ENCODE data around the gene RPUSD4.
A peak's percentile ranks its signal among the peaks of the same experiment; 100 is the strongest.
"Not testable (repeated sequence)": the region's sequence is repeated elsewhere in the genome, so short reads cannot be mapped to it uniquely, and the experiment has no call there.

Gene RPUSD4, protein sequence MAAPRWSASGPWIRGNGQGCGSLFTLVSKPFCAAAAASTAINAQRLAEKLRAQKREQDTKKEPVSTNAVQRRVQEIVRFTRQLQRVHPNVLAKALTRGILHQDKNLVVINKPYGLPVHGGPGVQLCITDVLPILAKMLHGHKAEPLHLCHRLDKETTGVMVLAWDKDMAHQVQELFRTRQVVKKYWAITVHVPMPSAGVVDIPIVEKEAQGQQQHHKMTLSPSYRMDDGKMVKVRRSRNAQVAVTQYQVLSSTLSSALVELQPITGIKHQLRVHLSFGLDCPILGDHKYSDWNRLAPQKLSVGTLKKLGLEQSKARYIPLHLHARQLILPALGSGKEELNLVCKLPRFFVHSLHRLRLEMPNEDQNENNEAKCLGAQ

GRCh38 chr11:126211236-126212088 is at the start of gene RPUSD4, which contains the start of gene FAM118B:
Gene RPUSD4, minus strand, starts transcription at chr11:126211650. Its CDS starts 12 bp downstream, at chr11:126211638.
Gene FAM118B, plus strand, starts transcription at chr11:126211782. Its CDS starts 23,220 bp downstream, at chr11:126235002.
- Mint-ChIP-seq H3K4me3 (peak within 1 kb of the TSS; percentile 97), H3K27me3 (no peaks in the 10 kb centered on the region), H3K36me3 (ENCODE audit: low read depth) (peaks cover 22% of the 10 kb centered on the region), H3K4me1 (peaks cover 44% of the 10 kb centered on the region), H3K27ac (peak within 1 kb of the TSS; percentile 94), H3K9me3 (no peaks in the 10 kb centered on the region)
- ATAC-seq (peak; percentile 96), DNase-seq (peak; percentile 99)

- H3K27ac Mint-ChIP-seq = no peak overlapping the region
- peaks cover 30% of the 10 kb centered on the region for H3K36me3 Mint-ChIP-seq (ENCODE audit: low read depth)
- no peaks in the 10 kb centered on the region for H3K27me3 Mint-ChIP-seq
- no peak overlapping the region for H3K4me3 Mint-ChIP-seq
- H3K9me3 Mint-ChIP-seq = no peaks in the 10 kb centered on the region
- ATAC-seq (no peak), DNase-seq (no peak)
- H3K4me1 Mint-ChIP-seq = no peaks in the 10 kb centered on the region
Measured at GRCh38 chr11:126257764-126258163, 46.3 kb upstream of the RPUSD4 start.

- peaks cover 29% of the 10 kb centered on the region for H3K36me3 Mint-ChIP-seq (ENCODE audit: low read depth)
- H3K27ac Mint-ChIP-seq = no peak overlapping the region
- ATAC-seq = no peak
- H3K9me3 Mint-ChIP-seq = no peaks in the 10 kb centered on the region
- H3K4me1 Mint-ChIP-seq = no peaks in the 10 kb centered on the region
- no peak for DNase-seq
- H3K27me3 Mint-ChIP-seq = no peaks in the 10 kb centered on the region
- no peak overlapping the region for H3K4me3 Mint-ChIP-seq
Measured at GRCh38 chr11:126257144-126257543, 45.7 kb upstream of the RPUSD4 start.

- H3K36me3 Mint-ChIP-seq (ENCODE audit: low read depth) = peaks cover 27% of the 10 kb centered on the region
Measured at GRCh38 chr11:126256216-126256615, 44.8 kb upstream of the RPUSD4 start.

DNA sequence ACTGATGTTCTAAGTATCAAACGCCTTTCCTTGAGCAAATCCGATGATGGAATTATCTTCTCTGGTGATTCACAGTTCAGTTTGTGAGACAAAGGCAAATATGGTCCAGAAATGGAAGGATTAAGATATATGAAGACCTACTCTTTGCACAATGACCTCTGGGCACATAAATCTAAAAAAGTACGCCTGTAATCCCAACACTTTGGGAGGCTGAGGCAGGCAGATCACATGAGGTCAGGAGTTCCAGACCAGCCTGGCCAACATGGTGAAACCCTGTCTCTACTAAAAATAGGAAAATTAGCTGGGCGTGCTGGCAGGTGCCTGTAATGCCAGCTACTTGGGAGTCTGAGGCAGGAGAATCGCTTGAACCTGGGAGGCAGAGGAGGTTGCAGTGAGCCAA is 44.1 kb upstream of the RPUSD4 start:
- not testable (repeated sequence) for ATAC-seq, H3K27me3 Mint-ChIP-seq, H3K4me3 Mint-ChIP-seq, H3K27ac Mint-ChIP-seq, H3K4me1 Mint-ChIP-seq, DNase-seq, H3K9me3 Mint-ChIP-seq
- peaks cover 23% of the 10 kb centered on the region for H3K36me3 Mint-ChIP-seq (ENCODE audit: low read depth)

More at GRCh38 chr11:126256216-126256615, 44.8 kb upstream of the RPUSD4 start:
- DNase-seq (no peak), ATAC-seq (no peak)
- H3K4me1 Mint-ChIP-seq = no peaks in the 10 kb centered on the region
- H3K27ac Mint-ChIP-seq = no peak overlapping the region
- H3K4me3 Mint-ChIP-seq = no peak overlapping the region
- no peaks in the 10 kb centered on the region for H3K9me3 Mint-ChIP-seq
- H3K27me3 Mint-ChIP-seq = no peaks in the 10 kb centered on the region

DNA sequence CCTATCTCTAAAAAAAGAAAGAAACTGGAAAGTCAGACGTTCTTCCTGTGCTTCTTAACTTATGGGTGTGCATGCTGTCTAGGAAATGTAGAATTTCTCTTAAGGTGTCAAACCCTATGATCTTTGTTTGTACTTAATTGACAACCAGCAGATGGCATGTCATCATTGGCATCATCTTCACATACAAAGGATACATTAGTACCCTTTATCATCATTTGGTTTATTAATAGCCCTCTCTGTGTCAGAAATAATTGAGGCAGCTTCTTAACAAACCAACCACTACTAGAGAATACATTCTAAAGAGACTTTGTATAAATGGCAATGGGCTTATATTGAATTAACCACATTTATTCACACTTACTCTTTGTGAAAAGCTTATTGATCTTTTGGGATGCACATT is 43.4 kb upstream of the RPUSD4 start:
- no peaks in the 10 kb centered on the region for H3K4me1 Mint-ChIP-seq
- no peak overlapping the region for H3K27ac Mint-ChIP-seq
- peaks cover 24% of the 10 kb centered on the region for H3K36me3 Mint-ChIP-seq (ENCODE audit: low read depth)
- no peaks in the 10 kb centered on the region for H3K27me3 Mint-ChIP-seq
- ATAC-seq (no peak), DNase-seq (no peak)
- H3K4me3 Mint-ChIP-seq = no peak overlapping the region
- no peaks in the 10 kb centered on the region for H3K9me3 Mint-ChIP-seq

DNA sequence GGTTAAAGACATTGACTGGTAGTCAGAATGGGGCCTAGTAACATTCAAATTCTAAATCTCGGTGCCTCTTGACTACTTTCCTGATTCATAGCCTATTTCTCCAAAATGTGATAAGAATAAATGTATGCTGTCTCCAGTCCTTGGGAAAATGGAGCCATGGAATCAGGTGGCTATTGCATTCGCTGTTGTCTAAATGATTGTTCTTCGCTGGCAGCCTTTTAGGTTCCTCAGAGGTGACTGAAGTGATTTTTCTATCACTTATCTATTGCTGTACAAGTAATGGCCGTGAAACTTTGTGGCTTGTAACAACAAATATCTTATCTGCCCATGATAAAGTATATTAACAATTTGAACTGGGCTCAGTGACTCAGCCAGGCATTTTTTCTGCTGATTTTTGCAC is 41.8 kb upstream of the RPUSD4 start:
- H3K4me1 Mint-ChIP-seq = no peaks in the 10 kb centered on the region
- DNase-seq (no peak), ATAC-seq (no peak)
- H3K27ac Mint-ChIP-seq = no peak overlapping the region
- H3K36me3 Mint-ChIP-seq (ENCODE audit: low read depth) = peaks cover 24% of the 10 kb centered on the region
- H3K9me3 Mint-ChIP-seq = no peaks in the 10 kb centered on the region
- H3K4me3 Mint-ChIP-seq = no peak overlapping the region
- no peaks in the 10 kb centered on the region for H3K27me3 Mint-ChIP-seq

DNA sequence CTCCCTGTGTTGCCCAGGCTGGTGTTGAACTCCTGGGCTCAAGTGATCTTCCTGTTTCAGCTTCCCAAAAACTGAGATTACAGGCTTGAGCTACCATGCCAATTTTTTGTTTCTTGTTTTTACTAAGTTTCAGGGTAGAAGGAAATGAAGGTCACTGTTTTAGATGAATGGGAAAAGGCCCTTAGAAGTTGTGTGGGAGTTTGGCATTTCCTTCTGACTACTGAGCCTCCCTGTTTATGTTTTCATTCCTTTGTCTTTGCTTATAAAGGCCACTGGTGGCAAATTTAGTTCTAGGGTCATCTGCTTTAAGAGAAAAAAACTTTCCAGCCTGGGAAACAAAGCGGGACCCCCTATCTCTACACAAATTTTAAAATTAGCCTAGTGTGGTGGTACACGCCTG is 35.2 kb upstream of the RPUSD4 start:
- H3K9me3 Mint-ChIP-seq = no peaks in the 10 kb centered on the region
- peak overlapping the region; percentile 3 for H3K27ac Mint-ChIP-seq
- H3K36me3 Mint-ChIP-seq (ENCODE audit: low read depth) = peaks cover 33% of the 10 kb centered on the region

DNA sequence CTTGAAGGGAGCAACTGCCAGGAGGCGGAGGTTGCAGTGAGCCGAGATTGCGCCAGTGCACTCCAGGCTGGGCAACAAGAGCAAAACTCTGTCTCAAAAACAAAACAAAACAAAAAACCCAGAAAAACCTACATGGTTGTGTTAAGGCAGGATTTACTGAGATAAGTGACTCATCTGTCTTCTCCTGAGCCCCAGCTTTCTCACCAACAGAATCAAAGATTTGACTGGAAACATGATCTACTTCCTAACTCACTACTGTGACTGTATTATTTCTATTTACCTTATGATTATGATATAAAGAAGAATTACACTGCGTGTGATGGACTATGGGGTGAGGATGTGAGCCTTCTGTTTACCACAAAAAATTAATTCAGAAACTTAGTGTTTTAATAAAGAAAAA is 21.9 kb upstream of the RPUSD4 start:
- no peak for ATAC-seq
- Mint-ChIP-seq H3K27me3 (no peaks in the 10 kb centered on the region), H3K36me3 (ENCODE audit: low read depth) (peaks cover 17% of the 10 kb centered on the region), H3K4me3 (no peak overlapping the region), H3K9me3 (no peaks in the 10 kb centered on the region), H3K27ac (no peak overlapping the region), H3K4me1 (no peaks in the 10 kb centered on the region)
- no peak for DNase-seq

More for the DNA sequence above, 35.2 kb upstream of the RPUSD4 start:
- Mint-ChIP-seq H3K4me1 (no peaks in the 10 kb centered on the region), H3K27me3 (no peaks in the 10 kb centered on the region), H3K4me3 (no peak overlapping the region)
- no peak for DNase-seq
- no peak for ATAC-seq

DNA sequence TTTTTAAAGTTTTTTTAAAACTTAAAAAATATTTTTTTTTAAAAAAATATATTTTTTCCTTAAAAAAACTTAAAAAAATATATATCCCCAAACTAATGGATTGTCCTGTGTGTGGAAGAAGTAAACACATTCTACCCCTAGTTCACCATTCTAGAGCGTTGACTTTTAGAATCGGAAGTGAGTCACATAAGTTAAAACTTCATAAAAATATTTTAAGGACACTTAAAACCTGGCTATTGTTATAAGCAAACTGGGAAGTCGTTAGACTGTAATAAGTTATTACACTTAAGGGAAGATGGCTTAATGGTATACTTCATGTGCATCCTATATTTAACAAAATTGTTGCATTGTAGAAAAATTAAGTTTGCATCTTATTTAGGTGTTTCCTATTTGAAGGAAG is 21.2 kb upstream of the RPUSD4 start:
- ATAC-seq (no peak), DNase-seq (no peak)
- H3K36me3 Mint-ChIP-seq (ENCODE audit: low read depth) = peaks cover 15% of the 10 kb centered on the region
- no peak overlapping the region for H3K4me3 Mint-ChIP-seq
- H3K27me3 Mint-ChIP-seq = no peaks in the 10 kb centered on the region
- no peaks in the 10 kb centered on the region for H3K4me1 Mint-ChIP-seq
- no peak overlapping the region for H3K27ac Mint-ChIP-seq
- no peaks in the 10 kb centered on the region for H3K9me3 Mint-ChIP-seq

DNA sequence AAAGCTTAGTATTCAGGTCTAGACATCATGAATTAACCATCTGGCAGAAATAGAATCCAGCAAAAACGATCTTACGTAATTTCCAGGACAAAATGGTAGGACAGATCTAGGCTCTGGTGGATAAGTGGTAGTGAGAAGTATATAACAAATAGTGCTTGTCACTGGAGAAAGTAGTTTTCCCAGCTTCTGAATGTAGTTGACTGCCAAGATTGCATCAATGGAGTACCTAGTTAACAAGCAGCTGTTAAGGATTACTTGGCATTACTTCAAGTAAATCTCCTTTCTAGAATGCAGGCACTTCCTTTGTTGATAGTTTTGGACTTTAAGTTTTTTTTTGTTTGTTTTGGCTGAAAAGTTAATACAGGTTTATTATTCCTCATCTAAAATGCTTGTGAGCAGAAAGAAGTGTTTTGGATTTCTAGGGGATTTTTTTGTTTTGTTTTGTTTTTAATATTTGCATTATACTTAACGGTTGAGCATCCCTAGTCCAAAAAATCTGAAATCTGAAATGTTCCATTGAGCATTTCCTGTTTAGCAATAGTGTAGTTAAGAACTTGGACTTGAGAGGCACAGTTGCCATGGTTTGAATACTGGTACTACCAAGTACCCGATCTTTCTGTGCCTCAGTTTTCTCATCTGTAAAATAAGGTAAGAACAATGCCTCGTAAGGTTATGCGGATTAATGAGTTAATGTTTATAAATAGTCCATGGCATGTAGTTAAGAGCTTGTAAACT is 20.4 kb upstream of the RPUSD4 start:
- Mint-ChIP-seq H3K4me1 (no peaks in the 10 kb centered on the region), H3K27ac (no peak overlapping the region), H3K27me3 (no peaks in the 10 kb centered on the region), H3K4me3 (no peak overlapping the region), H3K9me3 (no peaks in the 10 kb centered on the region), H3K36me3 (ENCODE audit: low read depth) (peaks cover 15% of the 10 kb centered on the region)
- no peak for ATAC-seq
- DNase-seq = no peak

DNA sequence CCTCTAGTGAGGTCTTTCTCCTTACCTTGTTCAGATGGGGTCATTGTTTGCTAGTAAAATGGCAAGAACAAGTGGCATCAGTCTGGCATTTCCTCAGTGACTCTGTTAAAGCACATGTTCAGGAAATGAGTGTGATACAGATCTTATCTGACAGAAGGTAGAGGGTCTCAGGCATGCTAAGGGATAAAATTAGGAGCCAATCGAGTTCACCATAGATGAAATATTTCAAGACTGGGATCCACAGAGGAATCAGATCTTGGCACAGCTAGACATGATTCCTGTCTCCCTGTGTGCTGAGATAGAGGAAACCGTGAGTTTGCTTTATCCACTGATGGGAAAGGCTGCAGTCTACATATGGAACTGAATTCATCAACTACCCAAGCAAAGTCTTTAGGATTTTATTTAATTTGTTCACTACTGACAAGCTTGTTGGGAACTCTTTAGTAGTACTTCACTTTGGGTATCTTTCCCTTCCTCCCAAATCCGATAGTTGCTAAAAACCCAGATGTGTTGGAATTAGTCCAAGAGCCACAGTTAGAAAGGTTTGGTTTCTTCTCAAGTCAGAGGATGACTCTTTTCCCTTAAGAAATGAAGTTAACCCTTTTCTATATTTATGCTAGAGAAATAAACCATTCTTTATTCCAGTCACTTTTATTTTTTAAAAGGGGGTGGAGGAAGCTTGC is 18.5 kb upstream of the RPUSD4 start:
- H3K9me3 Mint-ChIP-seq = no peaks in the 10 kb centered on the region
- H3K4me1 Mint-ChIP-seq = no peaks in the 10 kb centered on the region
- H3K27me3 Mint-ChIP-seq = no peaks in the 10 kb centered on the region
- peaks cover 6% of the 10 kb centered on the region for H3K36me3 Mint-ChIP-seq (ENCODE audit: low read depth)
- H3K27ac Mint-ChIP-seq = no peak overlapping the region
- DNase-seq (no peak), ATAC-seq (no peak)
- H3K4me3 Mint-ChIP-seq = no peak overlapping the region

DNA sequence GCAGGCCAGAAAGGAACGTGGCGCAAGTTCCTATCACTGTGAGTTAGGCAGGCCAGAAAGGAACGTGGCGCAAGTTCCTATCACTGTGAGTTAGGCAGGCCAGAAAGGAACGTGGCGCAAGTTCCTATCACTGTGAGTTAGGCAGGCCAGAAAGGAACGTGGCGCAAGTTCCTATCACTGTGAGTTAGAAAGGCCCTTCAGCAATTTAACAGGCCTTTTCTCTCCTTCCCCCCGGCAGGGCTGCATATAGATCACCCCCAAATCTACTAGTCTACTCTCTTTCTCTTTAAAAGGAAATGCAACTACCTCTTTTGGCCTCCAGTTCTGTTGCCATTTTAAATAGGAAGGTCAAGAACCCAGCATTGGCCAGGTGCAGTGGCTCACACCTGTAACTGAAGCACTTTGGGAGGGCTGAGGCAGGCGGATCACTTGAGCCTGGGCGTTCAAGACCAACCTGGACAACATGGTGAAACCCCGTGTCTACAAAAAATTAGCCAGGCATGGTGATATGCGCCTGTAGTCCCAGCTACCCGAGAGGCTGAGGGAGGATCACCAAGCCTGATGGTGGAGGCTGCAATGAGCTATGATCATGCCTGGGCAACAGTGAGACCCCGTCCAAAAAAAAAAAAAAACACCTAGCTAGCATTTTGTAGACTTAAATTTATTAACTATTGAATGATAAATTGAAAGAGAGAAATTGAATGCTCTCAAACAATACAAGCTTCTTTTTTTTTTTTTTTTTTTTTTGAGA is 15.1 kb upstream of the RPUSD4 start:
- no peak overlapping the region for H3K4me3 Mint-ChIP-seq
- ATAC-seq = no peak
- peaks cover 5% of the 10 kb centered on the region for H3K36me3 Mint-ChIP-seq (ENCODE audit: low read depth)
- H3K27me3 Mint-ChIP-seq = no peaks in the 10 kb centered on the region
- no peaks in the 10 kb centered on the region for H3K9me3 Mint-ChIP-seq
- no peak for DNase-seq
- no peaks in the 10 kb centered on the region for H3K4me1 Mint-ChIP-seq
- no peak overlapping the region for H3K27ac Mint-ChIP-seq
